Measurements from ENCODE around the gene NWD2.

- TF ChIP-seq CTCF (IDR thresholded peaks at IDR 0.05) (no peak), POLR2A (IDR thresholded peaks at IDR 0.05) (no peak)
These were observed 60.1 kb downstream of the NWD2 start for GRCh38 chr4:37304612-37305011.
